Mesothelial cell of epicardium (in vitro differentiated cells): ENCODE data around the gene HLX. TPM values are rescaled to one million over a fixed set of nuclear protein-coding genes. Genes with fewer than 3 reads are reported as not detected.

Experiments used
- DNase-seq, 2 experiments: peaks; one replicate each; pipeline ENCODE4 v3.0.0; 2021; ENCODE audit warnings: low spot score in 2 of 2; ENCODE audit not compliant: unreplicated experiment in 2 of 2
- H3K27ac Mint-ChIP-seq: 2 replicates; pipeline ENCODE4 v1.8.0; 2021; ENCODE audit warnings: mixed read lengths
- H3K27me3 Mint-ChIP-seq: 2 replicates; pipeline ENCODE4 v1.8.0; 2021; ENCODE audit warnings: low read depth, mixed read lengths
- H3K36me3 Mint-ChIP-seq: 2 replicates; pipeline ENCODE4 v1.8.0; 2021; ENCODE audit warnings: mixed read lengths
- H3K4me1 Mint-ChIP-seq: 2 replicates; pipeline ENCODE4 v1.8.0; 2021; ENCODE audit warnings: mixed read lengths
- H3K4me3 Mint-ChIP-seq: 2 replicates; pipeline ENCODE4 v1.8.0; 2021; ENCODE audit warnings: mild to moderate bottlenecking, moderate library complexity, mixed read lengths
- H3K9me3 Mint-ChIP-seq: 2 replicates; pipeline ENCODE4 v1.8.0; 2021; ENCODE audit warnings: mixed read lengths
- CTCF ChIP-seq: fragments of 200-600 bp; sonication (generic); IDR thresholded peaks from one replicate; pipeline ENCODE4 v1.5.0; 2021; ENCODE audit warnings: antibody characterized with exemption; ENCODE audit not compliant: unreplicated experiment
- total RNA-seq: library from RNA; stranded (reverse); gene quantifications from 3 replicates; pipeline ENCODE4 v1.2.1, GENCODE V29; 2021

The HLX gene
- total RNA-seq, 1 donor from 2014 or later, result 1.3 TPM

DNA sequence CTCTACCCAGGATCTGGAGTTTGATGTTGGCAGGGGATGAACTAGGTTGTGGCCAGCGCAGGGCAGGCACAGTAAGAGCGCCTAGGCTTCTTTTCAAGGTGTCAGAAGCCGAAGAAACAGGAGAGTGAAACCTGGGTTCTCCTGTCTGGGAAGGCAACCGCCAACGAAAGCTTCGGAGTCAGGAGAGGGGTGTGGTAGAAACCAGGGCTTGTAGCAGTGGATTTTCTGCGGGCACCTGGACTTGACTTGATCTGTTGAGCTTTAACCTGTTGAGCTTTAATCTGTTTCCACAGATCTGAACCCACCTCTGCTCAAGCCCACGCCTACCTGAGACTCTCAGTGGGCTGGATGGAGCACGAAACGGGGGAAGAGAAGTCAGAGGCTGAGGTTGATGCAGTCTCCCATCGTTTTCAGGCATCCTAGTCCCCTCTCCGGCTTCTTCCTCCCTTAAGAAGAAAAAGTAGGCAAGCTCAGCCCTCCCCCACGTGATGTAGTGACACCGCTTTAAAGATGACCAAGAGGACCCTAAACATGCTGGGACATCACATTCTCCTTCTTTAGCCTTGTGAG, 9.3 kb downstream of the HLX start:
- no peak for DNase-seq
- H3K4me1 Mint-ChIP-seq, result peaks cover 16% of the 10 kb centered on the region

GRCh38 chr1:220889333-220889732, 10.1 kb downstream of the HLX start:
- peaks cover 19% of the 10 kb centered on the region for H3K4me1 Mint-ChIP-seq
- no peak overlapping the region for H3K4me3 Mint-ChIP-seq
- H3K27ac Mint-ChIP-seq, result no peak overlapping the region
- no peaks in the 10 kb centered on the region for H3K36me3 Mint-ChIP-seq
- peaks cover 100% of the 10 kb centered on the region for H3K27me3 Mint-ChIP-seq
- TF ChIP-seq CTCF, result no peak
- DNase-seq, result no peak
- no peaks in the 10 kb centered on the region for H3K9me3 Mint-ChIP-seq

More for the DNA sequence above, 9.3 kb downstream of the HLX start:
- Mint-ChIP-seq H3K27ac (no peak overlapping the region), H3K36me3 (no peaks in the 10 kb centered on the region), H3K4me3 (no peak overlapping the region), H3K9me3 (no peaks in the 10 kb centered on the region), H3K27me3 (peaks cover 100% of the 10 kb centered on the region)
- no peak for TF ChIP-seq CTCF

DNA sequence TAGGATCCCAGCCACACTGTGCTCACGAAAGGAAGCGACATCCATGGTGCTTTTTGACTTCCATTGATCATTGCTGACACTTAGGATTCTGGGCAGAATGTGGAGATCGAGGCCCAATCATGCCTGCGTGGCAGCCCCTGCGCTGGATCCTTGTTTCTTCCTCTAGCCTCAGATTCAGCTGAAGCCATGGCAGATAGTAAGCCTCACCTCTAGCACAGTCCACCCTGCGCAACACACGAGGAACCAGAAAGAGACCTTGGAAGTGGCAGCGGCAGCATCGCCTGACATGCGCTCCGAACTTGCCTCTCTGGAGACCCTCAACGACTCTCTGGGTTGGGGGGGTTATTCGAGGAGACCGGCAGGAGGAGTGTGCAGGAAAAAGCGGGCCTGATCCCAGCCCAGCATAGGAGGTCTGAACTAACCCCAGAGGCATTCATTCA, 10.6 kb downstream of the HLX start:
- peaks cover 18% of the 10 kb centered on the region for H3K4me1 Mint-ChIP-seq
- DNase-seq, result no peak
- peaks cover 100% of the 10 kb centered on the region for H3K27me3 Mint-ChIP-seq
- no peak overlapping the region for H3K4me3 Mint-ChIP-seq
- H3K9me3 Mint-ChIP-seq, result no peaks in the 10 kb centered on the region
- no peak overlapping the region for H3K27ac Mint-ChIP-seq
- no peaks in the 10 kb centered on the region for H3K36me3 Mint-ChIP-seq
- no peak for TF ChIP-seq CTCF

DNA sequence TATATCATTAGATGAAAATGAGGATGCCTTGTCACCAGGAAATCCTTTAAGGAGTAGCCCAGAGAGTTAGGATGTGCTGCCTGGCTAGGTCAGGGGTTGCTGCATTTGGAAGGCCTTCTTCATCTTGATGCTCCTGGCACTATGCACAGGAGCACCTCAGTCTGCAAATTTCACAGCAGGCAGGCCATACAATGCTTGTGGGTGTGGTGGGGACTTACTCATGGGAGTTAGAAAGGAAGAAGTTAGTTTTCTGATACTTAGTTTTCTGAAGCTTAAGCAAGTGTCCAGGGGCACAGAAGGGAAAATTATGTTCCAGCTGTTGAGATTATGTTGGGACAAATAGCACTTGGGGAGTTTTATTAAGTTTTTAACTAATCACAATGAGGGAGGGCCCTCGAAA, 11.4 kb downstream of the HLX start:
- Mint-ChIP-seq H3K4me1 (peaks cover 19% of the 10 kb centered on the region), H3K27ac (no peak overlapping the region)
- no peak for DNase-seq

GRCh38 chr1:220891224-220892085, 12.2 kb downstream of the HLX start:
- Mint-ChIP-seq H3K36me3 (no peaks in the 10 kb centered on the region), H3K4me1 (peaks cover 22% of the 10 kb centered on the region), H3K27me3 (peaks cover 100% of the 10 kb centered on the region), H3K27ac (no peak overlapping the region), H3K4me3 (no peak overlapping the region), H3K9me3 (no peaks in the 10 kb centered on the region)
- DNase-seq, result no peak
- TF ChIP-seq CTCF, result no peak

More for the DNA sequence above, 11.4 kb downstream of the HLX start:
- no peaks in the 10 kb centered on the region for H3K9me3 Mint-ChIP-seq
- no peaks in the 10 kb centered on the region for H3K36me3 Mint-ChIP-seq
- no peak for TF ChIP-seq CTCF
- no peak overlapping the region for H3K4me3 Mint-ChIP-seq
- H3K27me3 Mint-ChIP-seq, result peaks cover 100% of the 10 kb centered on the region
